Mucosa of descending colon (tissue), 3 donors: ENCODE data around the gene USP12. TPM values are rescaled to one million over a fixed set of nuclear protein-coding genes. Genes with fewer than 3 reads are reported as not detected.
"Not testable (repeated sequence)": the region's sequence is repeated elsewhere in the genome, so short reads cannot be mapped to it uniquely, and the experiment has no call there.

Experiments
- ATAC-seq: fragments of 200-7000 bp; cut with Tn5 transposase; one replicate; pipeline ENCODE4 v1.9.1; 2020; ENCODE audit warnings: mild to moderate bottlenecking, moderate library complexity
- DNase-seq, 3 donors: peaks; one replicate each; pipeline ENCODE4 v3.0.0-alpha.2; 2020
- H3K36me3 ChIP-seq: fragments of 200-600 bp; one replicate; pipeline ENCODE4 v1.8.0; 2021; ENCODE audit warnings: low read depth, mild to moderate bottlenecking
- H3K4me1 ChIP-seq: fragments of 200-600 bp; one replicate; pipeline ENCODE4 v1.8.0; 2021; ENCODE audit warnings: low read depth, mild to moderate bottlenecking
- H3K4me3 ChIP-seq: fragments of 200-600 bp; one replicate; pipeline ENCODE4 v1.8.0; 2021; ENCODE audit warnings: mild to moderate bottlenecking
- H3K9me3 ChIP-seq: fragments of 200-600 bp; one replicate; pipeline ENCODE4 v1.8.0; 2021; ENCODE audit warnings: mild to moderate bottlenecking
- CTCF ChIP-seq: fragments of 200-600 bp; IDR thresholded peaks from one replicate; pipeline ENCODE4 v1.8.0; 2022; ENCODE audit warnings: antibody characterized with exemption, mild to moderate bottlenecking
- intact Hi-C, 2 donors: fragments of 100-400 bp; cut with DNase I in 1 of 2; cut with micrococcal nuclease in 1 of 2; formaldehyde crosslinking; loops; one replicate each; pipeline versions ENCODE4 v1.11.0 to v1.11.1; 2022; cut with DNase I, micrococcal nuclease
- long read RNA-seq, 2 donors: library from polyadenylated mRNA; unstranded; transcript quantifications; one replicate each; pipeline ENCODE4 v2.0.0, GENCODE V29; 2019 to 2021
- total RNA-seq, 3 donors: library from RNA; stranded (reverse); fragmentation: NEBNext Ultra II Directional in 2 of 3; extraction: Animal tissue kit (Norgen Biotek cat#: 25700) in 2 of 3; gene quantifications; one replicate each; pipeline versions ENCODE4 v1.2.1 to v1.2.4, GENCODE V29; 2021 to 2023
- donor health status: DM: no; HTN: no; CAD: no; lungs with moderate emphysema.
- donor health status: DM: no; HTN: no; CAD: no.
- donor health status: DM: no; HTN: yes; CAD: no.

Gene USP12
- total RNA-seq, result 10 to 100 TPM; 34.3 to 77.1 (median 45.0) TPM
- long read RNA-seq, donor 1, full-length matches to known transcripts, result 55 of 65 reads
- long read RNA-seq, donor 1, partial matches to known transcripts, result 4 of 65 reads
- long read RNA-seq, donor 1, other reads (novel, unspliced or antisense), result 6 of 65 reads
- long read RNA-seq, donor 2, partial matches to known transcripts, result 1 of 2 reads
- long read RNA-seq, donor 2, other reads (novel, unspliced or antisense), result 1 of 2 reads

- Histone ChIP-seq H3K36me3 (no peaks in the 10 kb centered on the region), H3K9me3 (no peaks in the 10 kb centered on the region), H3K4me3 (peak within 1 kb of the TSS; percentile 62), H3K4me1 (peaks cover 32% of the 10 kb centered on the region)
- TF ChIP-seq CTCF, result no peak
- DNase-seq (peak in 2 of 3 donors; percentile 60 to 67), ATAC-seq (peak; percentile 3)
- intact Hi-C loops, result loop anchor here in 1 of 2 donors (10.0 kb wide), 1 partner anchor 73 kb away; no protein-coding TSS in a partner anchor
Observed at GRCh38 chr13:27171244-27171826, at the start of gene USP12. Gene USP12 (minus strand): TSS chr13:27171811. CDS start chr13:27171639, 172 bp downstream.

- Histone ChIP-seq H3K36me3 (no peaks in the 10 kb centered on the region), H3K4me3 (no peak overlapping the region), H3K9me3 (no peaks in the 10 kb centered on the region), H3K4me1 (no peaks in the 10 kb centered on the region)
- ATAC-seq, result no peak
- DNase-seq, result no peak
- intact Hi-C loops, result no loop called here
- TF ChIP-seq CTCF, result no peak
Observed at GRCh38 chr13:27219611-27220010, 48.0 kb upstream of the USP12 start.

GRCh38 chr13:27218861-27219260, 47.2 kb upstream of the USP12 start:
- H3K36me3 ChIP-seq, ATAC-seq, H3K4me1 ChIP-seq, intact Hi-C loops, H3K9me3 ChIP-seq, H3K4me3 ChIP-seq, DNase-seq: not testable (repeated sequence)

- H3K36me3 ChIP-seq, ATAC-seq, intact Hi-C loops, H3K4me3 ChIP-seq, H3K9me3 ChIP-seq, H3K4me1 ChIP-seq, DNase-seq: not testable (repeated sequence)
Observed at GRCh38 chr13:27217791-27218190, 46.2 kb upstream of the USP12 start.

GRCh38 chr13:27213386-27213785, 41.8 kb upstream of the USP12 start:
- H3K9me3 ChIP-seq, intact Hi-C loops, H3K4me3 ChIP-seq, DNase-seq, ATAC-seq, H3K36me3 ChIP-seq, H3K4me1 ChIP-seq: not testable (repeated sequence)

GRCh38 chr13:27211771-27212364, 40.3 kb upstream of the USP12 start:
- intact Hi-C loops, result no loop called here
- no peaks in the 10 kb centered on the region for H3K9me3 ChIP-seq
- H3K36me3 ChIP-seq, result no peaks in the 10 kb centered on the region
- no peak for ATAC-seq
- TF ChIP-seq CTCF, result no peak
- no peak overlapping the region for H3K4me3 ChIP-seq
- no peaks in the 10 kb centered on the region for H3K4me1 ChIP-seq
- no peak for DNase-seq

- no peaks in the 10 kb centered on the region for H3K9me3 ChIP-seq
- no peaks in the 10 kb centered on the region for H3K36me3 ChIP-seq
- DNase-seq (no peak), ATAC-seq (no peak)
- H3K4me1 ChIP-seq, result no peaks in the 10 kb centered on the region
- no peak for TF ChIP-seq CTCF
- H3K4me3 ChIP-seq, result no peak overlapping the region
- intact Hi-C loops, result no loop called here
Observed at GRCh38 chr13:27211271-27211670, 39.7 kb upstream of the USP12 start.
